Activated naive CD8-positive, alpha-beta T cell treated with anti-CD3 and anti-CD28 coated beads, Interleukin-2, amount 50 U/mL, for 24 hours (primary cell): Measurements from ENCODE around the gene NOP14.
"Not testable (repeated sequence)": the region's sequence is repeated elsewhere in the genome, so short reads cannot be mapped to it uniquely, and the experiment has no call there.

ENCODE experiments used
- ATAC-seq: fragments of 150-1000 bp; cut with Tn5 transposase; one replicate; pipeline ENCODE4 v1.10.0; 2021
- DNase-seq: peaks from one replicate; pipeline ENCODE4 v3.0.0; 2021
- H3K27ac Mint-ChIP-seq: one replicate; pipeline ENCODE4 v1.8.0; 2021; ENCODE audit warnings: mild to moderate bottlenecking, mixed read lengths
- H3K27me3 Mint-ChIP-seq: one replicate; pipeline ENCODE4 v1.8.0; 2021; ENCODE audit warnings: mixed read lengths
- H3K36me3 Mint-ChIP-seq: one replicate; pipeline ENCODE4 v1.8.0; 2021; ENCODE audit warnings: low read depth, mixed read lengths
- H3K4me1 Mint-ChIP-seq: one replicate; pipeline ENCODE4 v1.8.0; 2021; ENCODE audit warnings: mixed read lengths
- H3K4me3 Mint-ChIP-seq: one replicate; pipeline ENCODE4 v1.8.0; 2021; ENCODE audit warnings: mild to moderate bottlenecking, moderate library complexity, mixed read lengths
- H3K9me3 Mint-ChIP-seq: one replicate; pipeline ENCODE4 v1.8.0; 2021; ENCODE audit warnings: mixed read lengths

Gene NOP14

DNA sequence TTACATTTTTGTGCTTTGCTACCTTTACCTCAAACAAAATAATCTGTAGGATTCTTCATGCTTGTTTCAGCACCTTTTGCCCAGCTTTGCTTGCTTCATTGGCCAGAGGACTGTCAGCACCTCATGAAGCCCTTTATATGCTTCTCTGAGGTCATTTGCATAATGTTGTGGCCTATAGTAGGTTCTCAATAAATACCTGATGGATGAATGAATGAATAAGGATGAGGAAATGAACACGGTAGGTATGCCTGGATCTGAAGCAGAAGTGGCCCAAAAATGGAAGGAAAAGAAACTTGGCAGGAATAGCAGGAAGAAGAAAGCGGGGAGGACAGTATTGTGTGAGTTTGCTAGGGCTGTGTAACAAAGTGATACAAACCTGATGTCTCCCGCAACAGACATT is 8.1 kb upstream of the NOP14 start:
- no peak for DNase-seq
- no peak overlapping the region for H3K27ac Mint-ChIP-seq
- H3K4me1 Mint-ChIP-seq: no peaks in the 10 kb centered on the region
- no peaks in the 10 kb centered on the region for H3K36me3 Mint-ChIP-seq
- no peak overlapping the region for H3K4me3 Mint-ChIP-seq
- no peaks in the 10 kb centered on the region for H3K27me3 Mint-ChIP-seq
- no peaks in the 10 kb centered on the region for H3K9me3 Mint-ChIP-seq
- ATAC-seq: no peak

DNA sequence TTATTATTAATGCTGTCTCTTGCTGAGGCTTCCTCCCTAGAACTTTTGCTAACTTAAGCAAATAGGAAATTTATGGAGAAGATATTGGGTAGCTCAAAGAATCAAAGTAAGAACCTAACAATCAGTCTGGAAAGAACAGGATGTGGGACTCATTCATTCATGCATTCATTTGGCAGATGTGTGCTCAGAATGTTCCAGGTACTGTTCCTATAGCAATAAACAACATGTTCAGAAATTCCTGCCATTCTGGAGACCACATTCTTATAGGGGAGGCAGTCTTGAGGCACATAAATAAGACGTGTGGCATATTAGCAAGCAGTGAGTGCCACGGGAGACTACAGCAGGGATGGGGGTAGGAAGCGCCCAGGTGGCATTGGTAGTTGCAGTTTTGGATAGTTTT is 5.2 kb upstream of the NOP14 start:
- H3K27ac Mint-ChIP-seq: no peak overlapping the region
- no peaks in the 10 kb centered on the region for H3K9me3 Mint-ChIP-seq
- H3K4me3 Mint-ChIP-seq: no peak overlapping the region
- H3K36me3 Mint-ChIP-seq: no peaks in the 10 kb centered on the region
- H3K27me3 Mint-ChIP-seq: no peaks in the 10 kb centered on the region
- ATAC-seq: no peak
- DNase-seq: no peak
- peaks cover 11% of the 10 kb centered on the region for H3K4me1 Mint-ChIP-seq

DNA sequence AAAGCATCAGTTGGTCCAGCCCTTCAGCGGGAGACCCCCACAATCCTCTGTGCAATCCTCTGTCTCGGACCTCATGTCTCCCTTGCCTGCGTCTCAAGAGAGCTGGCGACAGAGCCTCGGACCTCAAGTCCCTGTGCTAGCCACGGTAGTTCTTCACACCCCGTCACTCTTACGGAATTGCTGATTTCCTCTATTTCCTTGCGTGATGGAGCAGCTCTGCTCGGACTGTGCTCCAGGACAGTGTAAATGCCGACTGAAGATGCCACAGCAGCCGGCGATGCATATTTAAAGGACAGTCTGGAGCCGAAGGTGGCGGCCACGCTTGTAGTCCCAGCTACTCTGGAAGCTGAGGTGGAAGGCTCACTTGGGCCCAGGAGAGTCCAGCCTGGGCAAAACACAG is 2.1 kb upstream of the NOP14 start:
- no peak for ATAC-seq
- no peak for DNase-seq
- no peaks in the 10 kb centered on the region for H3K9me3 Mint-ChIP-seq
- no peak overlapping the region for H3K27ac Mint-ChIP-seq
- no peaks in the 10 kb centered on the region for H3K27me3 Mint-ChIP-seq
- peaks cover 21% of the 10 kb centered on the region for H3K4me1 Mint-ChIP-seq
- peak overlapping the region; percentile 90 for H3K4me3 Mint-ChIP-seq
- H3K36me3 Mint-ChIP-seq: peaks cover 13% of the 10 kb centered on the region

DNA sequence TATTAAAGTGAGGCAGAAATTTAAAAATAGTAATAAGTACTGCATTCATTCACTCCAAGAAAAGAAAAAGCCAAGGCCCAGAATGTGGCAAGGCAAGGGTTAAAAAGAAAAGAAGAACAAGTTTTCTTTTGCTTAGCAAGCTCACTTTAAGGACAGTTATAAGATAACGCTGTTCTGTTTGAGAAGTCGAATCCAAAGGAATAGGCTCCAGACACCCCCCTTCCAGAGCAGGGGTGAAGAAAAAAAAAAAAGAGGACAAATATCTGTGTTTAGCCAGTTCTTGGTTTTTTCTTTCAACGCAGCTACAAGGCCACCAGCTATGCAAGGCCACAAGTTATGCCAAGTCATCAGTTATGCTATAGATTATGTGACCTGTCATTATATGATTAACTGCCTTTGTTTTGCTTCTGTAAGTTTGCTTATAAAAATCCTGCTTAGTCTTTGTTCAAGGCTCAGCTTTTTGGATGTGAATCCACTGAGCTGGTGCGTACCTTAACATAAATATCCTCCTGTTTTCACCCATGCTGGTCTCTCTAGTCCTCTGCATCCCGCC is 1.6 kb upstream of the NOP14 start:
- H3K36me3 Mint-ChIP-seq: peaks cover 15% of the 10 kb centered on the region
- peaks cover 25% of the 10 kb centered on the region for H3K4me1 Mint-ChIP-seq
- no peaks in the 10 kb centered on the region for H3K27me3 Mint-ChIP-seq
- no peak for ATAC-seq
- no peak for DNase-seq
- peak overlapping the region; percentile 81 for H3K27ac Mint-ChIP-seq
- peak overlapping the region; percentile 90 for H3K4me3 Mint-ChIP-seq
- no peaks in the 10 kb centered on the region for H3K9me3 Mint-ChIP-seq

DNA sequence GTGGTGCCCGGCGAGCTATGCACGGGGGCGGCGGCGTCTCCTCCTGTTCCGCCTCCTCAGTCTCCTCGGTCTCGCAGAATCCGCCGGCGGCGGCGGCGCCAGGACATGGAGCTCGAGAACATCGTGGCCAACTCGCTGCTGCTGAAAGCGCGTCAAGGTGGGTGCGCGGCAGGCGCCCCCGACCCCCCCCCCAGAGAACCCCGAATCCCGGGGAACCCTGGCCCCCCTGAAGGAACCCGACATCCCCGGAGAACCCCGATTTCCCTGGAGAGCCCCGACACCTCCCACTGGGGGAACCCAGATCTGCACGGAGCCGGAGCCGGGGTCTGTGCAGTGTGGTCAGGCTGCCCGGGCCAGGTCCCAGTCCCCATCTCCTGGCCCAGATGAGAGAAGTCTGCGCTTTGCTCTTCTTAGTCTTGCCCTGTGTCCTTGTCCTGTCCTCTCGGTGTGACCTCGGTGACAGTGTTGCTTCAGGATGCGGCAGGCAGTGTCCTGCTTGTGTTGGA is 813 bp upstream of the NOP14 start:
- Mint-ChIP-seq H3K27me3 (no peaks in the 10 kb centered on the region), H3K27ac (peak overlapping the region; percentile 81), H3K9me3 (no peaks in the 10 kb centered on the region), H3K4me1 (peaks cover 31% of the 10 kb centered on the region), H3K4me3 (peak overlapping the region; percentile 90), H3K36me3 (peaks cover 20% of the 10 kb centered on the region)
- DNase-seq: no peak
- ATAC-seq: peak; percentile 3

DNA sequence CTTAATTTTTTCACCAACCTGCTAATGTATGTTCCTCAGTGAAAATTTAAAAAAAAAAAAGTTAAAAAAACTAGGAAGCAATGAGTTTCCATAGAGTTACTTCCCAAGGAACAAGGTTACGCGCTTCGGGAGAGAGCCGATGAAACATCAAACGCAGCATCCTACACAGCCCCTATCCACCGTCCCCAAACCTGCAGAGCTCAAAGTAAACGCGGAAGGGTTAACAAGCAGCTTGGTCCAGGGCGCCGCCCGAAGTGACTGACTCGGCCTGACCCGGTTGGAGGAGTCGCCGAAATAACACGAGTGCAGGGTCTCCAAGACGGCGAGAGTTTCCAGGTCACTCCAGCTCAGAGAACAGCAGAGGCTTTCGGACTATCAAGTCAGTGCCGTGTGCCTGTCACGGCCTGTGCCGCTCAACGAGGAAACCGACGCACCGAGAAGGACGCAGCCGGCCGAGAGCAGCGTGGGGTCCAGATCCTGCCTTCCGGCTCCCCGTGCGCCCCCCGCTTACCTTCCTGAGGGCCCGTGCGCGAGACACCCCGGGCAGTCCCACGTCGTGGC is 512 bp downstream of the NOP14 start:
- H3K4me1 Mint-ChIP-seq: peaks cover 44% of the 10 kb centered on the region
- no peak for DNase-seq
- peak; percentile 15 for ATAC-seq
- H3K36me3 Mint-ChIP-seq: peaks cover 33% of the 10 kb centered on the region
- H3K4me3 Mint-ChIP-seq: peak overlapping the region; percentile 90
- H3K27me3 Mint-ChIP-seq: no peaks in the 10 kb centered on the region
- H3K9me3 Mint-ChIP-seq: no peaks in the 10 kb centered on the region
- peak overlapping the region; percentile 84 for H3K27ac Mint-ChIP-seq

DNA sequence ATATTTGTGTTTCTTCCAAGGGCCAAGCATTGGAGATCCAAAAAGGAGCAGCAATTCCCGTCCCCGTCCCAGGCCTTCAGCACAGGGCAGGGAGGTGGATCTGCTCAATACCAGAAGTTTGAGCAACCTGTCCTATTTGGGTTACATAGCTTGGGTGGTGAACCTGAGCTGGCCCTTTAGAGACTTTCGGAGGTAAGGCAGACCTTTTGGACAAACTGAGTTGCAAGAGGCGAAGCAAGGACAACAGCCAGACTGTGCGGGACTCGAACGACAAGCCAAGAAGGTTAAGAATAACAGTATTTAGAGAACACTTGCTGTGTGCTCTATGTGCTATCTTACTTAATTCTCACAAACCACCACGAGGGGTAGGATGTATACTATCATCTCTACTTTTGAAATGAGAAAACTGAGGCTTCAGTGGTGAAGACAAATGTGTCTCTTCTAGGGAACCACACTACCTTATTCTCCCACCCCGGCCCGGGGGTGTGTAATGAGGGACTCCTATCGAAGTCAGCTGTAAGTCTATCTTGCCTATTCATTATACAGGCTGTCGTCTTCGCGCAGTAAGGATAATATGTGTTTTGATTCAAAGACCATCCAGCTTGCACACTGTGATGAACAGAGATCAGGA is 1.3 kb downstream of the NOP14 start:
- ATAC-seq: peak; percentile 58
- Mint-ChIP-seq H3K4me1 (peaks cover 50% of the 10 kb centered on the region), H3K4me3 (peak overlapping the region; percentile 90), H3K27me3 (no peaks in the 10 kb centered on the region), H3K36me3 (peaks cover 39% of the 10 kb centered on the region), H3K9me3 (no peaks in the 10 kb centered on the region), H3K27ac (peak overlapping the region; percentile 84)
- peak; percentile 66 for DNase-seq

DNA sequence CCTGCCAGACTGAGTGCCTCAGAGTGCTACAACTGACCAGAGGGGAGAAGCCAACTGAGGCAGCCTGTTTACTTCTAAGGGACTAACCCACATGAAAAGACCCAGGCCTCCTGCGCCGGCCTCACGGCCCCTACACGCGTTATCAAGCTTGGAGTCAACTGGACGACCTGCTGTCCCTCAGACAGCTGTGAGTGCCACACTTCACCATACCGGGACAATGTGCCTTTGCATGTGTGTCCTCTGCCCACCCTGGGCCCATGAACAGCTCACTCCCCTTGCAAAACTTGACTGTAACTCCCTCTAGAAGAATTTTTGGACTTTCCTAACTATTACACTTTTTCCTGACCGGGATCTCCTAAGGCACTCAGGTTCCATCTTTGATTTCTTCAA is 1.8 kb downstream of the NOP14 start:
- peaks cover 56% of the 10 kb centered on the region for H3K4me1 Mint-ChIP-seq
- H3K27me3 Mint-ChIP-seq: no peaks in the 10 kb centered on the region
- peak overlapping the region; percentile 90 for H3K4me3 Mint-ChIP-seq
- H3K36me3 Mint-ChIP-seq: peaks cover 44% of the 10 kb centered on the region
- DNase-seq (no peak), ATAC-seq (peak; percentile 13)
- H3K27ac Mint-ChIP-seq: peak overlapping the region; percentile 84
- H3K9me3 Mint-ChIP-seq: no peaks in the 10 kb centered on the region

DNA sequence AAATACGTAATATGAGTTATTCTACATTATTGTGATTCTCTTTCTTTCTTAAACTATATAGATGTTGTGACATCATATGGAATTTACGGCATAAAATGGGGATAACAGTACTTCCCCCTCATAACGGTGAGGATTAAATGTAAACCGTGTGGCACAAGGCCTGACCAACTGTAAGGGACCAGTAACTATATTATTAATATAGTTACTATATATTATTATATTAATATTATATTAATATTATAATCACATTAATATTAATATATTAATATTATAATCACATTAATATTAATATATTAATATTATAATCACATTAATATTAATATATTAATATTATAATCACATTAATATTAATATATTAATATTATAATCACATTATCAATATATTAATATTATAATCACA is 2.8 kb downstream of the NOP14 start:
- H3K27me3 Mint-ChIP-seq: not testable (repeated sequence)

DNA sequence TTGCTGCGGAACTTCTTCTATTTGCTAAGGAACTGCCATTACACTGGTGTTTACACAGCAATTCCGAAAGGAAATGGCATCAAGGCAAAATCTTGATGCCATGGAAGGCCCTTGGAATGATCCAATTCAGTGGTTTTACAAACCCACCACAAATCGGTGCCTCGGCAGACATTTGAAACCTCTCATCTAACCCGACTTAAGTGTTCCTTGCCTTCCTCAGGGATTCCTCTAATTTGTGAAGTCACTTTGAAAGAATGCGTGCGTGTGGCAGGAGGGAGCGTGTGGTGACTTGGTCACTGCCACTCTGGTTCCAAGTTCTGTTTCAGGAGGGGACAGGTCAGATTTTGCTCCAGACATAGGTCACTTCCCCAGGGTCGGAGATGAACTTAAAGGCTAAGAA is 4.8 kb downstream of the NOP14 start:
- H3K36me3 Mint-ChIP-seq: peaks cover 66% of the 10 kb centered on the region
- H3K27ac Mint-ChIP-seq: peak overlapping the region; percentile 73
- ATAC-seq (no peak), DNase-seq (no peak)
- H3K4me1 Mint-ChIP-seq: peaks cover 71% of the 10 kb centered on the region
- H3K27me3 Mint-ChIP-seq: no peaks in the 10 kb centered on the region
- H3K4me3 Mint-ChIP-seq: peak overlapping the region; percentile 50
- H3K9me3 Mint-ChIP-seq: no peaks in the 10 kb centered on the region

More for the DNA sequence above, 2.8 kb downstream of the NOP14 start:
- H3K9me3 Mint-ChIP-seq, DNase-seq, H3K27ac Mint-ChIP-seq, ATAC-seq: not testable (repeated sequence)
- Mint-ChIP-seq H3K36me3 (peaks cover 54% of the 10 kb centered on the region), H3K4me3 (peak overlapping the region; percentile 70), H3K4me1 (peaks cover 63% of the 10 kb centered on the region)

DNA sequence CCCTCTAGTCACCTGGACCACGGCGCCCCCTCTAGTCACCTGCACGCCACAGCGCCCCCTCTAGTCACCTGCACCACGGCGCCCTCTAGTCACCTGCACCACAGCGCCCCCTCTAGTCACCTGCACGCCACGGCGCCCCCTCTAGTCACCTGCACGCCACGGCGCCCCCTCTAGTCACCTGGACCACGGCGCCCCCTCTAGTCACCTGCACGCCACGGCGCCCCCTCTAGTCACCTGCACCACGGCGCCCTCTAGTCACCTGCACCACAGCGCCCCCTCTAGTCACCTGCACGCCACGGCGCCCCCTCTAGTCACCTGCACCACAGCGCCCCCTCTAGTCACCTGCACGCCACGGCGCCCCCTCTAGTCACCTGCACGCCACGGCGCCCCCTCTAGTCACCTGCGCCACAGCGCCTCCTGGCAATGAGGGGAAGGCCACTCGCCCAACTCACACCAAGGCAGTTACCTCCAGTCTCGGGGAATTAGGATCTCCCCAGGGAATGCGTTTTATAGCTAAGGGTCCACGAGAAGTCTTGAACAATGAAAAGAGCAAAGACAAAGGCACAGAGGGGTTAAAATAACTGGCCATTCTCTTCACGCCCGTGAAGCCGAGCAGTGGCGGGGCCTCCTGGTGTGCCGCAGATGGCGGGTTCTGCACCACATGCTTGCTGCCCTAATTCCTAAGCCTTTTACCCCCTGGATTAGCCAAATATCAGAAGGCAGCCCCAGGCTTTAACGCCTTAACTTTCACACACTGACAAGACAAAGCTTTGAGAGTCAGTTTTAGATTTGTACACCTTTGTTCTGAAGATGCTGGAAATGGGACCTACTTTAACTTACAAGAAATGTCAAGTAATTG is 7.8 kb downstream of the NOP14 start:
- H3K4me3 Mint-ChIP-seq, ATAC-seq: not testable (repeated sequence)

DNA sequence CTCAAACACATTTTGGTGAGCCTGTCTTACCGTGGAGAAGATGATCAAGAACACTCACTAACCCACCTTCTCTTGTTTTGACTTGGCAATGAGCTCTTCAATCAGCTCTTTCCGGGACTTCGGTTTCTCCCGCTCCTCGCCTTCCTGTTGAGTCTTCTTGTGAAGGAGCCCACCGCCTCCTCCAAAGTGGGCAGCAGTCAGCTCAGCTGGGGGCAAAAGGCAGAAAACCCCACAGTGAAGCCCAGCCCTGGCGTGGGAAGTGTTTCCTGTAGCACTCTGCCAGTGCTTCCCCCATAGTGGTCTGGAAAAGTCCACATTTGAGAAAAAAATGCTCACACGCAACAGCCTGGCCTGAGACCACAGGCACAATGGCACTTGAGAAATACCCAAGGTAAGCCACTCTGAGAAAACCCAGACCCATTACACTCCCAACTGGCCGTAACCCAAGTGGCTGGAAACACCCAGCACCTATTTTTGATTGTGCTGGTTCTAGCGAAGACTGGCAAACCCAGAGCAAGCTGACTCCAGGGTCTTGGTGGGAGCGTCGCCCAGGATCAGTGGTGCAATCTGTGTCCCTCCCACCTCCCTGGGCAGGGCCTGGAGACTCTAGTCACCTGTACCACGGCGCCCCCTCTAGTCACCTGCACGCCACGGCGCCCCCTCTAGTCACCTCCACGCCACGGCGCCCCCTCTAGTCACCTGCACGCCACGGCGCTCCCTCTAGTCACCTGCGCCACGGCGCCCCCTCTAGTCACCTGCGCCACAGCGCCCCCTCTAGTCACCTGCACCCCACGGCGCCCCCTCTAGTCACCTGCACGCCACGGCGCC is 8.6 kb downstream of the NOP14 start:
- Mint-ChIP-seq H3K27ac (peak overlapping the region; percentile 94), H3K27me3 (no peaks in the 10 kb centered on the region), H3K4me3 (peak overlapping the region; percentile 69), H3K4me1 (peaks cover 67% of the 10 kb centered on the region), H3K36me3 (peaks cover 84% of the 10 kb centered on the region), H3K9me3 (no peaks in the 10 kb centered on the region)
- ATAC-seq: peak; percentile 90
- peak; percentile 75 for DNase-seq

More for the DNA sequence above, 7.8 kb downstream of the NOP14 start:
- Mint-ChIP-seq H3K4me1 (peaks cover 72% of the 10 kb centered on the region), H3K36me3 (peaks cover 82% of the 10 kb centered on the region), H3K27ac (peak overlapping the region; percentile 87)
- not testable (repeated sequence) for DNase-seq, H3K9me3 Mint-ChIP-seq, H3K27me3 Mint-ChIP-seq

DNA sequence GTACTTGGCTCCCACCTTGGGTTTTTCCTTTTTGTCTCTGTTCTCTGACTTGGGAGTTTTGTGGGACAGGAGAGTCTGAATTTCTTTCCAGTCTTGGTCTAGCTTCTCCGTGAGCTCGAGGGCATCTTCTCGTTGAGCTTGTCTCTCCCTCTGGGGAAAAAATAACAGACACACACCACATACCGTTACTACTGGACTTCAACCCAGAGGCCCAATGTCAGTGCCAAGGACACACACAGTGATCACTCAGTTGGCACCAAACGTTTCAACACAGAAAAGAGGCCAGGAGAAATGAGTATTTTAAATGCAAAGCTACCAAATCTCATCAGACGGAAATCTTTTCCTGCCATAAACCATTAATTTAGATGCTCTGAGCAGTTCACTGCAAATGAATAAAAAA is 9.7 kb downstream of the NOP14 start:
- Mint-ChIP-seq H3K36me3 (peaks cover 84% of the 10 kb centered on the region), H3K27ac (peak overlapping the region; percentile 94), H3K4me1 (peaks cover 59% of the 10 kb centered on the region), H3K4me3 (peak overlapping the region; percentile 69), H3K27me3 (no peaks in the 10 kb centered on the region), H3K9me3 (no peaks in the 10 kb centered on the region)
- no peak for DNase-seq
- no peak for ATAC-seq
